Brain microvascular endothelial cell (primary cell): ENCODE results near the gene WWC2.

Experiments
- DNase-seq: peaks from one replicate; pipeline ENCODE4 v3.0.0-alpha.2; 2020
- H3K27ac ChIP-seq: fragments of 250-450 bp; sonication (Bioruptor Pico); 2 replicates; pipeline ENCODE4 v1.5.1; 2020; ENCODE audit warnings: mild to moderate bottlenecking, moderate library complexity
- H3K27me3 ChIP-seq: fragments of 250-450 bp; sonication (Bioruptor Pico); replicated peaks from 2 replicates; pipeline ENCODE4 v1.5.1; 2020; ENCODE audit warnings: mild to moderate bottlenecking
- H3K36me3 ChIP-seq: fragments of 250-450 bp; sonication (Bioruptor Pico); replicated peaks from 2 replicates; pipeline ENCODE4 v1.5.1; 2020; ENCODE audit warnings: mild to moderate bottlenecking
- H3K4me3 ChIP-seq: 2 replicates; pipeline ENCODE4 v1.5.1; 2011; ENCODE audit warnings: low read depth, mild to moderate bottlenecking, control low read depth, low read length, moderate library complexity
- CTCF ChIP-seq: IDR thresholded peaks from 2 replicates; pipeline ENCODE4 v1.5.1; 2011; ENCODE audit warnings: low read depth, mild to moderate bottlenecking, moderate library complexity, low read length, control low read depth, inconsistent platforms; ENCODE audit errors: missing control alignments
- in situ Hi-C: cut with HindIII; loops from 2 replicates; pipeline ENCODE4 v1.10.0; 2017; ENCODE audit warnings: low sequenced_read_pairs, low pct_ligation_motif_present

The WWC2 gene

DNA sequence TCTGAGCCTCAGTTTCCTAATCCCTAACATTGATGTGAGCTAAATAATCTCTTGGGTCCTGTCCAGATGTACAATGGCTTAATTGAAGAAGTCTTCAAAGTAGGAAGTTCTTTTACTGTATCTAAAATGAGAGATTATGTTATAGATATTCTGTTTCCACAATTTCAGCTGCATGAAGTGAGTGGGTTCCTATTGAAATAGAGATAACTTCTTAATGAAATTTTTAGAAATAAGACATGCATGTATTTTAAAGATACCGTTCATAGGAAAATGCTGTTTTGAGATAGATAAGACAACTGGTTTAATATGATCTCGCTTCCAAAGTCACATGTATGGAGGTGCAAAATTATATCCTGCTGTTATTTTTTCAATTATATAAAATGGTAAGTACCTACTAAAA is 149.1 kb downstream of the WWC2 start:
- no peaks in the 10 kb centered on the region for H3K27me3 ChIP-seq
- no peak for TF ChIP-seq CTCF
- H3K36me3 ChIP-seq, result peaks cover 12% of the 10 kb centered on the region
- DNase-seq, result no peak
- H3K27ac ChIP-seq, result no peak overlapping the region
- H3K4me3 ChIP-seq, result no peak overlapping the region
- in situ Hi-C loops, result no loop called here

- peak; percentile 43 for DNase-seq
- in situ Hi-C loops, result loop anchor here (25.0 kb wide), 2 partner anchors 188 to 313 kb away; no protein-coding TSS in a partner anchor
- Histone ChIP-seq H3K27me3 (no peaks in the 10 kb centered on the region), H3K27ac (no peak overlapping the region), H3K4me3 (no peak overlapping the region), H3K36me3 (peaks cover 12% of the 10 kb centered on the region)
- TF ChIP-seq CTCF, result peak; percentile 61
Observed at GRCh38 chr4:183249854-183250253, 150.8 kb downstream of the WWC2 start.

DNA sequence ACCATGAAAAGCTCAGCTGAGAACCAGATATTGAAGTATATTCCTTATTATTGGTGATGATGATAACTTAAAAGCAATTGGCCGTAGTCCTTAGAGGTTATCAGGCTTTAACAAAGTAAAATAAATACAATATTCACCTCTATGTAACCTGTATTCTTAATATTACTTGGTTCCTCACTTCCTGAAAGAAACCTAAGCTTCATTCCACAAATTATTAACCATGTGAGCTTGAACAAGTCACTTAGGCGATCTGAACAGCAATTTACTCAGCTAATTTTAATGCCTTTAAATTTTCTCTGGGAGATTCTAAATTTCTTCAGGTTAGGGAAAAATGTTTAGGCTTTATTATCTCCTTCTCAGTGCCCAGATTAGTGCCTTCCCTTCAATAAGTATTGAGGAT is 151.8 kb downstream of the WWC2 start:
- no peak for TF ChIP-seq CTCF
- Histone ChIP-seq H3K27ac (no peak overlapping the region), H3K27me3 (no peaks in the 10 kb centered on the region), H3K4me3 (no peak overlapping the region), H3K36me3 (peaks cover 9% of the 10 kb centered on the region)
- no peak for DNase-seq
- in situ Hi-C loops, result loop anchor here (25.0 kb wide), 2 partner anchors 189 to 314 kb away; no protein-coding TSS in a partner anchor

GRCh38 chr4:183252959-183253358 is 153.9 kb downstream of the WWC2 start:
- no peak for DNase-seq
- Histone ChIP-seq H3K27me3 (no peaks in the 10 kb centered on the region), H3K4me3 (no peak overlapping the region), H3K27ac (no peak overlapping the region), H3K36me3 (peaks cover 12% of the 10 kb centered on the region)
- in situ Hi-C loops, result loop anchor here (25.0 kb wide), 2 partner anchors 191 to 316 kb away; no protein-coding TSS in a partner anchor
- TF ChIP-seq CTCF, result no peak

DNA sequence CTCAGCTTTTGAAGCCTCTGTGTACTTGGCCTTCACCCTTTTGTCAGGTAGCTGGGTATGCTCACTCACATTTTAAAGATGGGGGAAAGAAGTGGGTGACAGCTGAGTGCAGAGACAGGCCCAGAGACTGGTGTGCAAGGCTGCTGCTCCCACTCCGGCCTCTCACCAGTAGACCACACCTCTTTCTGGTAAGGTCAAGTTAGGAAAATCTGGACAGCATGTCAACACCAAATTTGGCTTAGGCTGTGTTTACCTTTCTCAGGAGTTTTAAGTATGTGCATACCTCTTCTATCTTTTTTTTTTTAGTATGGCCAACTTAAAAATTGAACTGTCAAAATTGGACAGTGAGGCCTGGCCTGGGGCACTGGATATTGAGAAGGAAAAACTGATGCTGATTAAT is 154.4 kb downstream of the WWC2 start:
- H3K36me3 ChIP-seq, result peaks cover 12% of the 10 kb centered on the region
- no peak for DNase-seq
- no peaks in the 10 kb centered on the region for H3K27me3 ChIP-seq
- no peak overlapping the region for H3K4me3 ChIP-seq
- H3K27ac ChIP-seq, result no peak overlapping the region
- TF ChIP-seq CTCF, result no peak
- in situ Hi-C loops, result loop anchor here (25.0 kb wide), 2 partner anchors 191 to 316 kb away; no protein-coding TSS in a partner anchor

GRCh38 chr4:183254162-183254561 is 155.1 kb downstream of the WWC2 start:
- Histone ChIP-seq H3K4me3 (no peak overlapping the region), H3K36me3 (peaks cover 12% of the 10 kb centered on the region), H3K27me3 (no peaks in the 10 kb centered on the region), H3K27ac (no peak overlapping the region)
- TF ChIP-seq CTCF, result no peak
- no peak for DNase-seq
- in situ Hi-C loops, result loop anchor here (25.0 kb wide), 2 partner anchors 192 to 317 kb away; no protein-coding TSS in a partner anchor
